ENCODE measurements around the gene CACNA1E.

- no peak for TF ChIP-seq ISL1 (CRISPR knock-in tag; IDR thresholded peaks at IDR 0.05)
- TF ChIP-seq TOX (CRISPR knock-in tag; IDR thresholded peaks at IDR 0.05; ENCODE audit: borderline replicate concordance): no peak
- TF ChIP-seq ARNTL (CRISPR knock-in tag; IDR thresholded peaks at IDR 0.05; ENCODE audit: borderline replicate concordance, low read depth): no peak
- TF ChIP-seq PATZ1 (CRISPR knock-in tag; IDR thresholded peaks at IDR 0.05; ENCODE audit: borderline replicate concordance): no peak
- no peak for TF ChIP-seq ZFP3 (CRISPR knock-in tag; IDR thresholded peaks at IDR 0.05)
- no peak for TF ChIP-seq ESRRG (CRISPR knock-in tag; IDR thresholded peaks at IDR 0.05)
- no peak for TF ChIP-seq PPARA (CRISPR knock-in tag; IDR thresholded peaks at IDR 0.05; ENCODE audit: borderline replicate concordance)
- TF ChIP-seq CREB5 (CRISPR knock-in tag; IDR thresholded peaks at IDR 0.05; ENCODE audit: low read depth): no peak
- no peak for TF ChIP-seq ZNF565 (CRISPR knock-in tag; conservative IDR thresholded peaks at IDR 0.05; ENCODE audit: low read depth)
Measured at GRCh38 chr1:181453541-181454201, 29.6 kb upstream of the CACNA1E start.

Data from SK-N-SH treated with all-trans-retinoic acid at 6 μM for 48 hours (cell line).